ENCODE data around the gene ACKR1. TPM values are rescaled to one million over a fixed set of nuclear protein-coding genes. Genes with fewer than 3 reads are reported as not detected.

The ACKR1 gene
- total RNA-seq, 2 donors from 2014 or later, result 123 to 177 TPM

GRCh38 chr1:159199901-159200300 lies 4.8 kb upstream of the ACKR1 start:
- no peaks in the 10 kb centered on the region for H3K27me3 ChIP-seq (replicated peaks; ENCODE audit: insufficient read depth)
- no peaks in the 10 kb centered on the region for H3K36me3 ChIP-seq
- no peak overlapping the region for H3K27ac ChIP-seq
- DNase-seq (ENCODE audit: low spot score), result no peak
- TF ChIP-seq CTCF (IDR thresholded peaks at IDR 0.05), result no peak
- no peaks in the 10 kb centered on the region for H3K4me1 ChIP-seq (ENCODE audit: control insufficient read depth in 1 of 2, low read depth in 2 of 2)
- H3K9me3 ChIP-seq, result no peaks in the 10 kb centered on the region
- no peak for ATAC-seq (ENCODE audit: insufficient number of reproducible peaks, low FRiP score, low read depth)
- no peak overlapping the region for H3K4me3 ChIP-seq

- no peak for TF ChIP-seq CTCF (IDR thresholded peaks at IDR 0.05)
Observed at GRCh38 chr1:159200769-159201168, 3.9 kb upstream of the ACKR1 start.

GRCh38 chr1:159201642-159202041 lies 3.0 kb upstream of the ACKR1 start:
- TF ChIP-seq CTCF (IDR thresholded peaks at IDR 0.05), result no peak
- ATAC-seq (ENCODE audit: insufficient number of reproducible peaks, low FRiP score, low read depth) (no peak), DNase-seq (ENCODE audit: low spot score) (no peak)
- Histone ChIP-seq H3K27me3 (replicated peaks; ENCODE audit: insufficient read depth) (no peaks in the 10 kb centered on the region), H3K27ac (no peak overlapping the region), H3K9me3 (no peaks in the 10 kb centered on the region), H3K4me3 (no peak overlapping the region), H3K4me1 (ENCODE audit: control insufficient read depth in 1 of 2, low read depth in 2 of 2) (no peaks in the 10 kb centered on the region), H3K36me3 (no peaks in the 10 kb centered on the region)

More at GRCh38 chr1:159200769-159201168, 3.9 kb upstream of the ACKR1 start:
- DNase-seq (ENCODE audit: low spot score) (no peak), ATAC-seq (ENCODE audit: insufficient number of reproducible peaks, low FRiP score, low read depth) (no peak)
- H3K27me3 ChIP-seq (replicated peaks; ENCODE audit: insufficient read depth), result no peaks in the 10 kb centered on the region
- H3K4me1 ChIP-seq (ENCODE audit: control insufficient read depth in 1 of 2, low read depth in 2 of 2), result no peaks in the 10 kb centered on the region
- H3K4me3 ChIP-seq, result no peak overlapping the region
- H3K36me3 ChIP-seq, result no peaks in the 10 kb centered on the region
- no peak overlapping the region for H3K27ac ChIP-seq
- H3K9me3 ChIP-seq, result no peaks in the 10 kb centered on the region

- Histone ChIP-seq H3K4me3 (no peak overlapping the region), H3K9me3 (no peaks in the 10 kb centered on the region), H3K27me3 (replicated peaks; ENCODE audit: insufficient read depth) (peaks cover 6% of the 10 kb centered on the region), H3K36me3 (no peaks in the 10 kb centered on the region), H3K4me1 (ENCODE audit: control insufficient read depth in 1 of 2, low read depth in 2 of 2) (no peaks in the 10 kb centered on the region), H3K27ac (no peak overlapping the region)
- TF ChIP-seq CTCF (IDR thresholded peaks at IDR 0.05), result no peak
- DNase-seq (ENCODE audit: low spot score) (no peak), ATAC-seq (ENCODE audit: insufficient number of reproducible peaks, low FRiP score, low read depth) (no peak)
Observed at GRCh38 chr1:159203610-159204009, 1.1 kb upstream of the ACKR1 start.

- Histone ChIP-seq H3K27me3 (replicated peaks; ENCODE audit: insufficient read depth) (peaks cover 6% of the 10 kb centered on the region), H3K4me3 (no peak overlapping the region), H3K9me3 (no peaks in the 10 kb centered on the region), H3K27ac (no peak overlapping the region), H3K36me3 (no peaks in the 10 kb centered on the region), H3K4me1 (ENCODE audit: control insufficient read depth in 1 of 2, low read depth in 2 of 2) (no peaks in the 10 kb centered on the region)
- no peak for TF ChIP-seq CTCF (IDR thresholded peaks at IDR 0.05)
- ATAC-seq (ENCODE audit: insufficient number of reproducible peaks, low FRiP score, low read depth), result no peak
- no peak for DNase-seq (ENCODE audit: low spot score)
Observed at GRCh38 chr1:159205225-159205624, 550 bp downstream of the ACKR1 start.

Measured in thoracic aorta (tissue), 2 donors.